ENCODE measurements around the gene TUBB4B. TPM values are rescaled to one million over a fixed set of nuclear protein-coding genes. Genes with fewer than 3 reads are reported as not detected.
A peak's percentile ranks its signal among the peaks of the same experiment; 100 is the strongest.

The TUBB4B gene
- total RNA-seq, 1 donor = 67.7 TPM

DNA sequence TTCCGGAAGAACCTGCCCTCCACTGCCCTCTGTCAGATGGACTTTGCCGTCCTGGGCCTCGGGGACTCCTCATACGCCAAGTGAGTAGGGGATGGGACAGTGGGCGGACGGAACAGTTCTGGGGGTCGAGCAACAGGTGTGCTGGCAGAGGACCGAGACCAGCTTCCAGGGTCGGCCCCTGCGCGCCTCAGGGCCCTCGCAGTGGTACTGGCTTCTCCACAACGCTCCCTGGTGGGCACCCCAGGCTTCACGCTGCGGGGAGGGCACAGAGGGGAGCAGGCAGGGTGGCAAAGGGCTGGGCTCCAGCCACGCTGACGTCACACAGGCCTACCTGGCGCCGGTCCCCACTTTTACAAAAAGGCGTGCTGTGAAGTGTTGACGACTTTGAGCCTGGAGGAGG lies 28.6 kb upstream of the TUBB4B start:
- no peak overlapping the region for H3K4me3 ChIP-seq (ENCODE audit: insufficient read depth, low read length)
- DNase-seq (ENCODE audit: insufficient read length, low spot score, missing footprints) = no peak

GRCh38 chr9:137213160-137214060 lies 27.7 kb upstream of the TUBB4B start:
- Histone ChIP-seq H2AFZ (ENCODE audit: low read length) (no peak overlapping the region), H3K9me3 (ENCODE audit: low read depth, low read length) (no peaks in the 10 kb centered on the region), H3K27me3 (ENCODE audit: insufficient read depth, low read length) (no peaks in the 10 kb centered on the region), H3K4me2 (ENCODE audit: insufficient read depth, low read length) (no peak overlapping the region), H3K79me2 (ENCODE audit: insufficient read depth, low read length) (no peaks in the 10 kb centered on the region), H3K36me3 (ENCODE audit: insufficient read depth, low read length) (peaks cover 2% of the 10 kb centered on the region), H4K20me1 (ENCODE audit: insufficient read depth, low read length) (no peaks in the 10 kb centered on the region), H3K27ac (ENCODE audit: low read depth, low read length) (no peak overlapping the region), H3K4me1 (ENCODE audit: insufficient read depth, low read length) (peaks cover 6% of the 10 kb centered on the region), H3K4me3 (ENCODE audit: insufficient read depth, low read length) (no peak overlapping the region)
- DNase-seq (ENCODE audit: insufficient read length, low spot score, missing footprints) = no peak
- TF ChIP-seq, protein P1, sequence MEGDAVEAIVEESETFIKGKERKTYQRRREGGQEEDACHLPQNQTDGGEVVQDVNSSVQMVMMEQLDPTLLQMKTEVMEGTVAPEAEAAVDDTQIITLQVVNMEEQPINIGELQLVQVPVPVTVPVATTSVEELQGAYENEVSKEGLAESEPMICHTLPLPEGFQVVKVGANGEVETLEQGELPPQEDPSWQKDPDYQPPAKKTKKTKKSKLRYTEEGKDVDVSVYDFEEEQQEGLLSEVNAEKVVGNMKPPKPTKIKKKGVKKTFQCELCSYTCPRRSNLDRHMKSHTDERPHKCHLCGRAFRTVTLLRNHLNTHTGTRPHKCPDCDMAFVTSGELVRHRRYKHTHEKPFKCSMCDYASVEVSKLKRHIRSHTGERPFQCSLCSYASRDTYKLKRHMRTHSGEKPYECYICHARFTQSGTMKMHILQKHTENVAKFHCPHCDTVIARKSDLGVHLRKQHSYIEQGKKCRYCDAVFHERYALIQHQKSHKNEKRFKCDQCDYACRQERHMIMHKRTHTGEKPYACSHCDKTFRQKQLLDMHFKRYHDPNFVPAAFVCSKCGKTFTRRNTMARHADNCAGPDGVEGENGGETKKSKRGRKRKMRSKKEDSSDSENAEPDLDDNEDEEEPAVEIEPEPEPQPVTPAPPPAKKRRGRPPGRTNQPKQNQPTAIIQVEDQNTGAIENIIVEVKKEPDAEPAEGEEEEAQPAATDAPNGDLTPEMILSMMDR (IDR thresholded peaks at IDR 0.05; ENCODE audit: extremely low read depth, low read depth, low read length) = peak; percentile 7

More for the DNA sequence above, 28.6 kb upstream of the TUBB4B start:
- Histone ChIP-seq H3K9me3 (ENCODE audit: low read depth, low read length) (no peaks in the 10 kb centered on the region), H3K27ac (ENCODE audit: low read depth, low read length) (no peak overlapping the region), H3K4me2 (ENCODE audit: insufficient read depth, low read length) (no peak overlapping the region), H3K36me3 (ENCODE audit: insufficient read depth, low read length) (peaks cover 2% of the 10 kb centered on the region), H2AFZ (ENCODE audit: low read length) (no peak overlapping the region), H3K79me2 (ENCODE audit: insufficient read depth, low read length) (peaks cover 1% of the 10 kb centered on the region), H3K4me1 (ENCODE audit: insufficient read depth, low read length) (peaks cover 5% of the 10 kb centered on the region), H4K20me1 (ENCODE audit: insufficient read depth, low read length) (no peaks in the 10 kb centered on the region), H3K27me3 (ENCODE audit: insufficient read depth, low read length) (no peaks in the 10 kb centered on the region)
- TF ChIP-seq, protein P1 (IDR thresholded peaks at IDR 0.05; ENCODE audit: extremely low read depth, low read depth, low read length) = no peak

DNA sequence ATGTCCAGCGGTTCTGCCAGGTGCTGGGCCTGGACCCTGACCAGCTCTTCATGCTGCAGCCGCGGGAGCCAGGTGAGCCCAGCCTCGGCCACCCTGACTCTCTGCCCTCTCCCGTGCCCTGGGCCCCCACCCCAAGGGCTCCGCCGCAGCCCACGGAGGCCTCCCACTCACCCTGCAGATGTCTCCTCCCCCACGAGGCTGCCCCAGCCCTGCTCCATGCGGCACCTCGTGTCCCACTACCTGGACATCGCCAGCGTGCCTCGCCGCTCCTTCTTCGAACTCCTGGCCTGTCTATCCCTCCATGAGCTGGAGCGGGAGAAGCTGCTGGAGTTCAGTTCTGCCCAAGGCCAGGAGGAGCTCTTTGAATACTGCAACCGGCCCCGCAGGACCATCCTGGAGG lies 26.5 kb upstream of the TUBB4B start:
- no peak overlapping the region for H3K4me2 ChIP-seq (ENCODE audit: insufficient read depth, low read length)
- no peaks in the 10 kb centered on the region for H3K36me3 ChIP-seq (ENCODE audit: insufficient read depth, low read length)
- H3K9me3 ChIP-seq (ENCODE audit: low read depth, low read length) = no peaks in the 10 kb centered on the region
- no peak overlapping the region for H3K4me3 ChIP-seq (ENCODE audit: insufficient read depth, low read length)
- TF ChIP-seq, protein P1 (IDR thresholded peaks at IDR 0.05; ENCODE audit: extremely low read depth, low read depth, low read length) = no peak
- no peaks in the 10 kb centered on the region for H4K20me1 ChIP-seq (ENCODE audit: insufficient read depth, low read length)
- H3K79me2 ChIP-seq (ENCODE audit: insufficient read depth, low read length) = no peaks in the 10 kb centered on the region
- DNase-seq (ENCODE audit: insufficient read length, low spot score, missing footprints) = no peak
- peaks cover 15% of the 10 kb centered on the region for H3K4me1 ChIP-seq (ENCODE audit: insufficient read depth, low read length)
- no peak overlapping the region for H2AFZ ChIP-seq (ENCODE audit: low read length)
- H3K27ac ChIP-seq (ENCODE audit: low read depth, low read length) = no peak overlapping the region
- H3K27me3 ChIP-seq (ENCODE audit: insufficient read depth, low read length) = no peaks in the 10 kb centered on the region

- Histone ChIP-seq H3K27me3 (ENCODE audit: insufficient read depth, low read length) (no peaks in the 10 kb centered on the region), H3K4me2 (ENCODE audit: insufficient read depth, low read length) (no peak overlapping the region), H3K36me3 (ENCODE audit: insufficient read depth, low read length) (no peaks in the 10 kb centered on the region), H3K4me3 (ENCODE audit: insufficient read depth, low read length) (no peak overlapping the region), H3K27ac (ENCODE audit: low read depth, low read length) (no peak overlapping the region), H3K79me2 (ENCODE audit: insufficient read depth, low read length) (no peaks in the 10 kb centered on the region), H4K20me1 (ENCODE audit: insufficient read depth, low read length) (no peaks in the 10 kb centered on the region), H2AFZ (ENCODE audit: low read length) (no peak overlapping the region), H3K4me1 (ENCODE audit: insufficient read depth, low read length) (peaks cover 15% of the 10 kb centered on the region), H3K9me3 (ENCODE audit: low read depth, low read length) (no peaks in the 10 kb centered on the region)
- DNase-seq (ENCODE audit: insufficient read length, low spot score, missing footprints) = no peak
- TF ChIP-seq, protein P1 (IDR thresholded peaks at IDR 0.05; ENCODE audit: extremely low read depth, low read depth, low read length) = no peak
Observed at GRCh38 chr9:137215196-137215986, 25.7 kb upstream of the TUBB4B start.
